ENCODE results near the gene CHD2.

DNA sequence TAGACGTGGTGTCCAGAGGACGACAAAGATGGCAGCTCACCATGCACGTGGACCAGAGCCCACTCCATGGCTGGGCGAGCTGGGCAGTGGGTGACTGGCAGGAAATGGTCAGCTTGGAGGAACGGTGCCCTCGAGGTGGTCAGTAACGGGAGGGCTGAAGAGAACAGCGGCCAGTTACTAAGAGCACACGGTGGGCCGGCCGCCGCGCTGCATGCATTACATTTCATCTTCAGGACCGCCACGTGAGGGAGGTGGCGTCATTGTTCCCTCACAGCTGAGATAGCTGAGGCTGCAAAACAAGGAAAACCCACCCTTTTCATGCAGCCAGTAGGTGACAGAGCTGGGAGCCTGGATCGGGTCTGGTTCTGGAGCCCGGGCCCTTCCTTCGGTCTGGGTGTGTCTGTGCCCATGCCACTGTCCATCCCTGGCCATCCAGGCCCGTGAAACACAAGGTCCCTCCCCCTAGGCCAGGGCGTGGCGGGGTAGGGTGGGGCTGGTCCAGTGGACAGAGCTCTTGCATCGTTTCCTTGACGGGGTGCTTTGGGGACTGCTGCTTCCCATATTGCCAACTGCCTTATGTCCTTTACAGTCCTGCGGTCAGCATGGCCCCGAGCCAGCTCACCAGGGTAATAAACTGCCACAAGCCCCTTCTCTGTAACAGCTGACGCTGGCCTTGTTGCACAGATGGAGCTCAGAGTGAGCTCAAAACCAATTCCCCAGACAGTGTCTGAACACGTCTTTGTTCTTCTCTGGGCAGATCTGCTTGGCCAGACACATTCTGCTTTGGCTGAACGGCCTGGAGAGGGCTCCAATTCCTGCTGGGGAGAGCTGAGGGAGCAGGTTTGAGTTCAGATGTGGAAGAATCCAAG lies 137.1 kb downstream of the CHD2 start:
- TF ChIP-seq POLR2A (IDR thresholded peaks at IDR 0.05; ENCODE audit: low read depth, low read length): no peak
- no peak for TF ChIP-seq TAF1 (IDR thresholded peaks at IDR 0.05; ENCODE audit: low read depth, low read length)
- no peak for TF ChIP-seq POLR2AphosphoS5 (IDR thresholded peaks at IDR 0.05; ENCODE audit: low read depth, low read length)
